ENCODE data around the gene ST6GALNAC5.

ST6GALNAC5 gene

GRCh38 chr1:76925825-76926224 is 58.5 kb downstream of the ST6GALNAC5 start:
- no peaks in the 10 kb centered on the region for H3K4me1 ChIP-seq (ENCODE audit: insufficient read depth, low read length)
- H3K27me3 ChIP-seq (ENCODE audit: insufficient read depth, low read length), result no peaks in the 10 kb centered on the region
- peaks cover 2% of the 10 kb centered on the region for H3K9me3 ChIP-seq (ENCODE audit: low read length)
- no peaks in the 10 kb centered on the region for H3K36me3 ChIP-seq (ENCODE audit: insufficient read depth, low read length)
- no peak overlapping the region for H2AFZ ChIP-seq (ENCODE audit: low read depth, low read length)
- no peak overlapping the region for H3K4me3 ChIP-seq (ENCODE audit: low read length)

GRCh38 chr1:76928522-76928921 is 61.2 kb downstream of the ST6GALNAC5 start:
- no peak overlapping the region for H3K4me3 ChIP-seq (ENCODE audit: low read length)
- no peaks in the 10 kb centered on the region for H3K36me3 ChIP-seq (ENCODE audit: insufficient read depth, low read length)
- H3K27me3 ChIP-seq (ENCODE audit: insufficient read depth, low read length), result no peaks in the 10 kb centered on the region
- H2AFZ ChIP-seq (ENCODE audit: low read depth, low read length), result no peak overlapping the region
- peaks cover 1% of the 10 kb centered on the region for H3K4me1 ChIP-seq (ENCODE audit: insufficient read depth, low read length)
- H3K9me3 ChIP-seq (ENCODE audit: low read length), result peaks cover 3% of the 10 kb centered on the region

GRCh38 chr1:76929136-76929535 is 61.9 kb downstream of the ST6GALNAC5 start:
- no peaks in the 10 kb centered on the region for H3K36me3 ChIP-seq (ENCODE audit: insufficient read depth, low read length)
- peaks cover 3% of the 10 kb centered on the region for H3K9me3 ChIP-seq (ENCODE audit: low read length)
- H2AFZ ChIP-seq (ENCODE audit: low read depth, low read length), result no peak overlapping the region
- H3K4me3 ChIP-seq (ENCODE audit: low read length), result no peak overlapping the region
- peaks cover 8% of the 10 kb centered on the region for H3K4me1 ChIP-seq (ENCODE audit: insufficient read depth, low read length)
- H3K27me3 ChIP-seq (ENCODE audit: insufficient read depth, low read length), result no peaks in the 10 kb centered on the region

GRCh38 chr1:76933847-76934815 is 66.9 kb downstream of the ST6GALNAC5 start:
- H3K4me3 ChIP-seq (ENCODE audit: low read length), result no peak overlapping the region
- no peaks in the 10 kb centered on the region for H3K36me3 ChIP-seq (ENCODE audit: insufficient read depth, low read length)
- peaks cover 3% of the 10 kb centered on the region for H3K9me3 ChIP-seq (ENCODE audit: low read length)
- H3K4me1 ChIP-seq (ENCODE audit: insufficient read depth, low read length), result peaks cover 22% of the 10 kb centered on the region
- no peak overlapping the region for H2AFZ ChIP-seq (ENCODE audit: low read depth, low read length)
- H3K27me3 ChIP-seq (ENCODE audit: insufficient read depth, low read length), result no peaks in the 10 kb centered on the region

- H3K9me3 ChIP-seq (ENCODE audit: low read length), result no peaks in the 10 kb centered on the region
- no peak overlapping the region for H3K4me3 ChIP-seq (ENCODE audit: low read length)
- no peaks in the 10 kb centered on the region for H3K27me3 ChIP-seq (ENCODE audit: insufficient read depth, low read length)
- H2AFZ ChIP-seq (ENCODE audit: low read depth, low read length), result no peak overlapping the region
- H3K36me3 ChIP-seq (ENCODE audit: insufficient read depth, low read length), result no peaks in the 10 kb centered on the region
- peaks cover 27% of the 10 kb centered on the region for H3K4me1 ChIP-seq (ENCODE audit: insufficient read depth, low read length)
These were observed 71.0 kb downstream of the ST6GALNAC5 start for GRCh38 chr1:76938304-76938703.

- H3K4me3 ChIP-seq (ENCODE audit: low read length), result no peak overlapping the region
- H2AFZ ChIP-seq (ENCODE audit: low read depth, low read length), result no peak overlapping the region
- no peaks in the 10 kb centered on the region for H3K27me3 ChIP-seq (ENCODE audit: insufficient read depth, low read length)
- no peaks in the 10 kb centered on the region for H3K36me3 ChIP-seq (ENCODE audit: insufficient read depth, low read length)
- H3K9me3 ChIP-seq (ENCODE audit: low read length), result no peaks in the 10 kb centered on the region
- H3K4me1 ChIP-seq (ENCODE audit: insufficient read depth, low read length), result peaks cover 19% of the 10 kb centered on the region
These were observed 72.0 kb downstream of the ST6GALNAC5 start for GRCh38 chr1:76939050-76939816.

- H3K27me3 ChIP-seq (ENCODE audit: insufficient read depth, low read length), result no peaks in the 10 kb centered on the region
- H3K9me3 ChIP-seq (ENCODE audit: low read length), result no peaks in the 10 kb centered on the region
- no peak overlapping the region for H3K4me3 ChIP-seq (ENCODE audit: low read length)
- H3K4me1 ChIP-seq (ENCODE audit: insufficient read depth, low read length), result peaks cover 15% of the 10 kb centered on the region
- H3K36me3 ChIP-seq (ENCODE audit: insufficient read depth, low read length), result no peaks in the 10 kb centered on the region
- no peak overlapping the region for H2AFZ ChIP-seq (ENCODE audit: low read depth, low read length)
These were observed 72.5 kb downstream of the ST6GALNAC5 start for GRCh38 chr1:76939817-76940216.

- Histone ChIP-seq H3K27me3 (ENCODE audit: insufficient read depth, low read length) (no peaks in the 10 kb centered on the region), H3K4me1 (ENCODE audit: insufficient read depth, low read length) (peaks cover 20% of the 10 kb centered on the region), H3K36me3 (ENCODE audit: insufficient read depth, low read length) (no peaks in the 10 kb centered on the region)
These were observed 73.5 kb downstream of the ST6GALNAC5 start for GRCh38 chr1:76940571-76941335.

GRCh38 chr1:76942549-76942948 is 75.3 kb downstream of the ST6GALNAC5 start:
- Histone ChIP-seq H3K4me1 (ENCODE audit: insufficient read depth, low read length) (peaks cover 20% of the 10 kb centered on the region), H2AFZ (ENCODE audit: low read depth, low read length) (no peak overlapping the region), H3K9me3 (ENCODE audit: low read length) (no peaks in the 10 kb centered on the region), H3K4me3 (ENCODE audit: low read length) (no peak overlapping the region), H3K27me3 (ENCODE audit: insufficient read depth, low read length) (no peaks in the 10 kb centered on the region), H3K36me3 (ENCODE audit: insufficient read depth, low read length) (no peaks in the 10 kb centered on the region)

More at GRCh38 chr1:76940571-76941335, 73.5 kb downstream of the ST6GALNAC5 start:
- no peak overlapping the region for H2AFZ ChIP-seq (ENCODE audit: low read depth, low read length)
- H3K9me3 ChIP-seq (ENCODE audit: low read length), result no peaks in the 10 kb centered on the region
- H3K4me3 ChIP-seq (ENCODE audit: low read length), result no peak overlapping the region

- Histone ChIP-seq H3K4me1 (ENCODE audit: insufficient read depth, low read length) (peaks cover 7% of the 10 kb centered on the region), H3K9me3 (ENCODE audit: low read length) (no peaks in the 10 kb centered on the region), H2AFZ (ENCODE audit: low read depth, low read length) (no peak overlapping the region), H3K27me3 (ENCODE audit: insufficient read depth, low read length) (no peaks in the 10 kb centered on the region), H3K4me3 (ENCODE audit: low read length) (no peak overlapping the region), H3K36me3 (ENCODE audit: insufficient read depth, low read length) (no peaks in the 10 kb centered on the region)
These were observed 77.7 kb downstream of the ST6GALNAC5 start for GRCh38 chr1:76944942-76945341.

- Histone ChIP-seq H2AFZ (ENCODE audit: low read depth, low read length) (no peak overlapping the region), H3K4me3 (ENCODE audit: low read length) (no peak overlapping the region), H3K9me3 (ENCODE audit: low read length) (no peaks in the 10 kb centered on the region), H3K27me3 (ENCODE audit: insufficient read depth, low read length) (no peaks in the 10 kb centered on the region), H3K36me3 (ENCODE audit: insufficient read depth, low read length) (no peaks in the 10 kb centered on the region), H3K4me1 (ENCODE audit: insufficient read depth, low read length) (peaks cover 7% of the 10 kb centered on the region)
These were observed 81.6 kb downstream of the ST6GALNAC5 start for GRCh38 chr1:76948846-76949245.

GRCh38 chr1:76949503-76949902 is 82.2 kb downstream of the ST6GALNAC5 start:
- Histone ChIP-seq H3K27me3 (ENCODE audit: insufficient read depth, low read length) (no peaks in the 10 kb centered on the region), H3K4me3 (ENCODE audit: low read length) (no peak overlapping the region), H3K36me3 (ENCODE audit: insufficient read depth, low read length) (no peaks in the 10 kb centered on the region), H3K4me1 (ENCODE audit: insufficient read depth, low read length) (peaks cover 7% of the 10 kb centered on the region), H2AFZ (ENCODE audit: low read depth, low read length) (no peak overlapping the region), H3K9me3 (ENCODE audit: low read length) (no peaks in the 10 kb centered on the region)
